ENCODE results near the gene LSAMP. TPM values are rescaled to one million over a fixed set of nuclear protein-coding genes. Genes with fewer than 3 reads are reported as not detected.

Gene LSAMP
- total and polyA plus RNA-seq, 2 of the 8 experiments (the other 6 are each of a cell fraction or from before 2014, with no cell fraction given) = 1.8 to 5.7 TPM

GRCh38 chr3:115927197-115927596 lies 518.1 kb downstream of the LSAMP start:
- Histone ChIP-seq H2AK5ac (ENCODE audit: low read depth, low read length) (no peak overlapping the region), H3K4me3 (ENCODE audit: extremely low read depth in 1 of 4, insufficient read depth in 2 of 4, low read depth in 3 of 4, low read length in 4 of 4) (no peak overlapping the region), H2BK12ac (ENCODE audit: low read depth, low read length) (no peak overlapping the region), H2AFZ (ENCODE audit: low read length) (no peak overlapping the region), H3K56ac (replicated peaks; ENCODE audit: insufficient read length, low read depth, low read length) (no peak overlapping the region), H4K8ac (ENCODE audit: extremely low read depth, insufficient read depth, low read length) (no peak overlapping the region), H3K4ac (replicated peaks; ENCODE audit: insufficient read length, low read depth, low read length) (no peak overlapping the region), H3K27me3 (replicated peaks in 1 of 4; ENCODE audit: control insufficient read depth in 3 of 4, extremely low read depth in 1 of 4, insufficient read depth in 3 of 4, low read length in 3 of 4) (no peaks in the 10 kb centered on the region), H3K4me1 (replicated peaks in 1 of 4; ENCODE audit: control insufficient read depth in 3 of 4, insufficient read depth in 4 of 4, low read length in 3 of 4) (peaks cover 0 to 5% (median 0%) of the 10 kb centered on the region in 4 experiments; a peak in 1 of 7 replicates), H2BK5ac (ENCODE audit: low read depth, low read length) (no peak overlapping the region), H2BK20ac (ENCODE audit: low read length) (no peak overlapping the region), H3K9ac (replicated peaks in 1 of 4; ENCODE audit: extremely low read depth in 1 of 4, low read depth in 3 of 4, low read length in 3 of 4) (no peak overlapping the region), H3K4me2 (ENCODE audit: insufficient read depth in 1 of 2, low read depth in 2 of 2, low read length in 2 of 2) (no peak overlapping the region), H2BK120ac (replicated peaks; ENCODE audit: low read depth, low read length) (no peak overlapping the region), H3K23me2 (ENCODE audit: low read depth, low read length) (no peaks in the 10 kb centered on the region), H3K23ac (ENCODE audit: insufficient read length) (no peak overlapping the region), H3K27ac (ENCODE audit: low read depth, low read length) (no peak overlapping the region), H2BK15ac (ENCODE audit: low read length) (no peak overlapping the region), H4K20me1 (replicated peaks in 1 of 2; ENCODE audit: control insufficient read depth in 1 of 2, insufficient read depth in 2 of 2, low read length in 2 of 2) (no peaks in the 10 kb centered on the region), H3K18ac (ENCODE audit: extremely low read depth, low read length) (no peak overlapping the region), H3K79me2 (ENCODE audit: control insufficient read depth in 1 of 2, insufficient read depth in 2 of 2, low read length in 2 of 2) (no peaks in the 10 kb centered on the region), H3K9me3 (ENCODE audit: insufficient read depth in 2 of 2, low read depth in 1 of 2, low read length in 1 of 2) (no peaks in the 10 kb centered on the region), H3K14ac (ENCODE audit: insufficient read length) (no peak overlapping the region), H4K5ac (ENCODE audit: insufficient read length, low read depth, low read length) (no peak overlapping the region), H3K36me3 (ENCODE audit: control insufficient read depth in 2 of 4, insufficient read depth in 4 of 4, low read length in 3 of 4) (no peaks in the 10 kb centered on the region), H3K79me1 (ENCODE audit: low read depth, low read length) (no peaks in the 10 kb centered on the region), H4K91ac (replicated peaks; ENCODE audit: insufficient read length, low read length) (no peak overlapping the region)
- FAIRE-seq (no peak), DNase-seq (ENCODE audit: low read depth in 1 of 2, low spot score in 2 of 2) (no peak)
- CTCF ChIA-PET (ENCODE audit: partially characterized antibody) = interaction anchor here (1.9 kb wide), 1 partner anchor 9 kb away, joined by 4 read pairs; no protein-coding TSS in a partner anchor
- POLR2A ChIA-PET (ENCODE audit: partially characterized antibody) = no interaction called here
- TF ChIP-seq TBP (IDR thresholded peaks at IDR 0.05; ENCODE audit: low read depth, low read length) (no peak), RAD21 (IDR thresholded peaks at IDR 0.05 in 1 of 2, conservative IDR thresholded peaks at IDR 0.05 in 1 of 2; ENCODE audit: low read depth in 2 of 2, low read length in 2 of 2) (no peak), JUN (IDR thresholded peaks at IDR 0.05; ENCODE audit: low read depth, low read length) (no peak), JUND (IDR thresholded peaks at IDR 0.05; ENCODE audit: low read length) (no peak), ATF2 (IDR thresholded peaks at IDR 0.05; ENCODE audit: low read length) (no peak), FOSL1 (IDR thresholded peaks at IDR 0.05; ENCODE audit: insufficient read depth, low read depth, low read length) (no peak), EGR1 (IDR thresholded peaks at IDR 0.05; ENCODE audit: borderline replicate concordance, low read depth, low read length) (no peak), GABPA (IDR thresholded peaks at IDR 0.05; ENCODE audit: borderline replicate concordance, insufficient read depth, low read length) (no peak), KDM1A (IDR thresholded peaks at IDR 0.05; ENCODE audit: borderline replicate concordance, low read length) (no peak), HDAC2 (IDR thresholded peaks at IDR 0.05; ENCODE audit: borderline replicate concordance in 1 of 2, low read depth in 2 of 2, low read length in 2 of 2) (no peak), KDM5A (IDR thresholded peaks at IDR 0.05; ENCODE audit: low read length) (no peak)
- TF ChIP-seq, protein P1, sequence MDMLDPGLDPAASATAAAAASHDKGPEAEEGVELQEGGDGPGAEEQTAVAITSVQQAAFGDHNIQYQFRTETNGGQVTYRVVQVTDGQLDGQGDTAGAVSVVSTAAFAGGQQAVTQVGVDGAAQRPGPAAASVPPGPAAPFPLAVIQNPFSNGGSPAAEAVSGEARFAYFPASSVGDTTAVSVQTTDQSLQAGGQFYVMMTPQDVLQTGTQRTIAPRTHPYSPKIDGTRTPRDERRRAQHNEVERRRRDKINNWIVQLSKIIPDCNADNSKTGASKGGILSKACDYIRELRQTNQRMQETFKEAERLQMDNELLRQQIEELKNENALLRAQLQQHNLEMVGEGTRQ (IDR thresholded peaks at IDR 0.05; ENCODE audit: low read length) = no peak

Data from H1 (cell line).